Right lobe of liver (tissue), 4 donors: Measurements from ENCODE around the gene BTLA.

Experiments
- CTCF ChIP-seq, 4 donors: fragments of 200-600 bp in 3 of 4; fragments of 450-650 bp in 1 of 4; IDR thresholded peaks; one replicate each; pipeline versions ENCODE4 v1.5.1 to v1.8.0; 2016 to 2022; ENCODE audit warnings: antibody characterized with exemption in 4 of 4, mild to moderate bottlenecking in 2 of 4
- POLR2A ChIP-seq: fragments of 450-650 bp; IDR thresholded peaks from one replicate; pipeline ENCODE4 v1.6.1; 2017; ENCODE audit warnings: antibody characterized with exemption, mild to moderate bottlenecking
- donor health status: DM: no; HTN: no; CAD: no.
- donor health status: DM: no; HTN: no; CAD: no.
- donor health status: DM: no; HTN: yes; CAD: no.

- TF ChIP-seq POLR2A (no peak), CTCF (IDR thresholded peaks at IDR 0.05) (no peak)
These were observed 43.1 kb downstream of the BTLA start for GRCh38 chr3:112456147-112456546.
